ENCODE data around the gene C8A.

C8A gene

DNA sequence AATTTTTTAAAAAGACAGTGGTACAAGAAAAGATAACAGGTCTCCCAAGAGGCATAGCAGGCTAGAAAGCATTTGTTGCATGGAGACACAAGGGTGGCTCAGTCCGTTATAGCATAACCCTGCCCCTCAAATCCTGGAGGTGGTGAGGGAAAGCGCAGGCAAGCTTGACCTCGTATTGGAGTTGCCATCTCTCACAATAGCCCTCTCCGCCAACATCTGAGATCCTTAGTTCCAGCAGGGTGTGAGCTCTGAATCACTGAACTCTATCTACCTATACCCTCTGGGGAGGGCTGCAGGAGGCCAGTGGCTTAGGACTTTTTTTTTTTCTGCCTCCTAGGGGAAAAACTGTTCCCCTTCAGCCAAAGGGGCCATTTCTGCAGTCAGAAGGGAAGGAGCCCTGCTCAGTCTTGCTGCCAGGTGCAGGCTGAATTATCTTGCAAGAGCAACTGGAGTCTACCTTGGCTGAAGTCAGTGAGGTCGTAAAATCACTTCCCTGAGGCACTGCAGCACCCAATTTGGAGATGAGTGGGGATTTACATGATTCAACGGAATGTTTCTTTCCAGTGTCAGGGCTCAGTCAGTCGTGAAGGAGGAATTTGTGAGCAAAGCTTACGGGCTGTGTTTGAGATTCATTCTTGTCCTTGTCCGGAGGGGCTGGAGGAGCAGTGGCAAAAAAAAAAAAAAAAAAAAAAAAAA, 17.2 kb upstream of the C8A start:
- no peak for FAIRE-seq

DNA sequence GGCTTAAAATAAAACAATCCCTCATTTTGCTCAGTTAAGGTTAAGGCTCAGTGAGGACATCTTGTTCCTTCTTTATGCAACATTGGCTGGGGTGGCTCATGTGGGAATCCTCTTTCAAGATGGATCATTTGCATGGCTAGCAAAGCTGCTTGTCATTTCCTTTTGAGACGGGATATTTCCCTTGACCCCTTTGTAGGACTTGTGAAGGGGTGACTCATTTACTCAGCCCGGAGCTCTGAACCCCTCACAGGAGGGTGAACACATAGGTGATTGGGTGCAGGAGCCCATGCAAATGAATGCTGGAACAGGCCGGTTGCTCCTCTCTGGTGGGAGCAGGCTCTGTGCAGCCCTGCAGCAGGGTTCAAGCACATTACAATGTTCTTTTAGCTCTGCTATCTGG, 15.8 kb upstream of the C8A start:
- FAIRE-seq, result no peak

DNA sequence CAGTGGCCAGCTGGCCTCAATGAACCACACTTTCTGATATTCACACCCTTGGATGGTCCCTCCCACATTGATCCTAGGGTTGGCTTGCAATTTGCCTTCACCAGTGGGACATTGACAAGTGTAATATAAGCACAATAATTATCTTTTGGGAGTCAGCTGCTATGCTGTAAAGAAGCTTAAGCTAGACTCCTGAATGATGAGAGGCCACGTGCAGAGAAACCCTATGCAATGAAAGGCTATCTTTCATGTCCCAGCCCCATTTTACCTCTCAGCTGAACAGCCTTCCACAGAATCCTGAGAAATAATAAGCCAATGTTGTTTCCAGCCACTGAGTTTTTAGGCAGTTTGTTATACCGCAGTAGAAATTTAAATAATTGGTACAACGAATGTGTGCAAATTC, 11.1 kb upstream of the C8A start:
- no peak for FAIRE-seq

DNA sequence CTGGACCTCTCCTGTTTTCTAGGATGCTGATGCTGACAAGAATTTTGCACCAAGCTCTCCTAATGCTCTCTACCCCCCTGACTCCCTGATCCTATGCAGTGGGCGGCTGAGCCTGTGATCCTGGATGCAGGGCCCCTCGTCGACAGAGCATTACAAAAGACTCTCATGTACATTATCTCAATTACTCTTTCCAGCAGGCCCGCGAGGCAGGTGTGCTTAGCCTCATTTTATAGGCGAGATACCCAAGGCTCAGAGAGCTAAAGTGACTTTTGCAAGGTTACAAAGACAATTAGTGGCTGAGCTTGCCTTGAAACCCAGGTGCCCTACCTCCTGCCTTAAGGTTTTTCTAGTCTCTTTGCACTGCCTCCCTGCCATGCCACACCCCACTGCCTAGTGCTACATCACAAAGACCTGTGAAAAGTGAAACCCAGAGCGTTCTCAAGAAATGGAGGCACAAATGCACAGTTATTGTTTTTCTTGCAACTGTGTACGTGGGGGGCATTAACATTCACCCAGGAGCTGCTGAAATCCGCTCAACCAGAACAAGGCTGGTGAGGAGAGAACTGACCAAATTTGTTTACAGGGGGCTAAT, 10.0 kb upstream of the C8A start:
- no peak for FAIRE-seq

DNA sequence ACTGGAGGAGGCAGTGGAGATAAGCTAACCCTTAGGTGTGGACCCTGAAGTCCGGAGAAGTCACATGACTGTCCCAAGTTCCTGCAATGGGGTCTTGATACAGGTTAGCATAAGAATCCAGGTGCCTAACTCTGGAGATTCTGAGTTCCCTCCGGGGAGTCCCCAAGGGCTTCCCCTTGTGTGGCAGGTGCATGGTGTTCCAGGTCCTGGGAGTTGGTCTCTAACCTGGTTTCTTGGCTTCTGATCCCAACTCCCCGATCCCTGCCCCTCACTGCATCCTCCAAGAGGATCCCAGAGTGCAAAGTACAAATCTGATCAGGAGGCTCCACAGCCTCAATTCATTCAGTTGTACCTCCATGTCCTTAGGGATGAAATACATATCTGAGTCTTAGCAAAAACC, 9.3 kb upstream of the C8A start:
- FAIRE-seq, result no peak

DNA sequence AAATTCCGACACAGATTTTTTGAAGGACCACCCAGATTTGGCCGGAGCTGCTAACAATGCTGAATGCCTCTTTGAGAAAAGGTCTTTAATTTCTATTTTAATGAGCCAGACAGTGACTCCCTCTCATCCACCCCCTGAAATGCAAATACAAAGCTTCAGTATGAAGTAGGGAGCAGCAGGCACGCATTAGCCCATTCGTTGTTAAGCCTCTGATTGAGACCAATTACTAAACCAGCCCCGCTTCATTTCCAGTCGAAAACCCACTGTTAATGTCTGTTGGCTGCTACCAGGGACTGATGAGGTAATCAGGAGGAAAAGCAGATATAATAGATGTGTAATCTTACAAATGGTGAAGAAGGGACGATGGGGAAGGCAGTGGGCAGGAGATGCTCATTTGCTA, 4.8 kb upstream of the C8A start:
- FAIRE-seq, result no peak

DNA sequence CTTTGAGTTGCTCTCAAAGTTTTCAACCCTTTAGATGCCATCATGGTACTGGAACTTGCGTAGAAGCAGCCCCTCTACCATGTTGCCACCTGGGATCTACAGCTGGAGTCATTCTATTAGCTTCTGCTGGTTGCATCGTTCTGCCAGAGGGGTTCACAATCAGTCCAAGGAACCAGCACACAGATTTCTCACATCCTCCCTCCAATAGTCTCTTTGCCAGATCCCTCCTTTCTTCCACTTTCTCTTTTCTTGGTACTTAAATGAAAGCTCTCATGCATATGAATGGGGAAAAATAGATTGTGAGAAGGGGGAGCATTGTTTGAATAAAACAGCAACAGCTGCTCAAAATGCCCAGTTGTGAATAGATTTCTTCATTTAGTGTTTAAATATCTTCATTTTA, 4.2 kb upstream of the C8A start:
- no peak for FAIRE-seq

DNA sequence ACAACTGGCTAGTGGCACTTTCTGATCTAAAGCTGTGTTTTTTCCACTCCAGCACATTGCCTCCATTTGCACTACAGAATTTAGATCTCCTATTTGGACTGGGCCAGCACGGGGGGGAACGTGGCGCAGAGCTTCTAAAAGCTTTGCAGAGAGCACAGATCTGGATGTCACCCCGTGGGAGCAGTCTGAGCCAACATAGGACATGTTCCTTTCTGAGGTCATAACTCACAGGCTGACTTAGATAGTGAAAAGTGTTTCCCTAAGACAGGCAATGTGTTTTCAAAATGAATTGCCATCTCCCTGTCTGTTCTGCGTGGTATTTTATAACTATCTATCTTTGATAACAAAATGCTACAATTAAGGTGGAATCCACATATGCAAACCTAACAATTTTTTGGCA, 3.7 kb upstream of the C8A start:
- no peak for FAIRE-seq

DNA sequence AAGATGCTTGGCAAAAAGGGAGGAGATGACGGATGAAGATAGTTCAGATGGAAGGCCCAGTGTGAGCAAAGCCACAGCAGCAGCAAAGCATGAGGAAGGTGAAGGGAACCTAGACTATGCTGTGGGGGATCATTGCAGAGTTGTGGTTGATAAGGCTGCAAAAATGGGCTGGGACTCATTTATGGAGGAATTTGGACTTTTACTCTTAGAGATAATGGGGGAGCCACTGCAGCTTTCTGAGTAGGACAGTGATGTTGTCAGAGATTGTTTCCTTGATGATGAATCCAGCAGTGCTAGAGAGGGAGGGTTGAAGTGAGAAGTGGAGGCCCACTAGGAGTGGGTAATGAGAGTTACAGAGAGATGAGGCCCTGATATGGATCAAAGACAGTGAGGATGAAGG, 2.1 kb upstream of the C8A start:
- FAIRE-seq, result no peak

DNA sequence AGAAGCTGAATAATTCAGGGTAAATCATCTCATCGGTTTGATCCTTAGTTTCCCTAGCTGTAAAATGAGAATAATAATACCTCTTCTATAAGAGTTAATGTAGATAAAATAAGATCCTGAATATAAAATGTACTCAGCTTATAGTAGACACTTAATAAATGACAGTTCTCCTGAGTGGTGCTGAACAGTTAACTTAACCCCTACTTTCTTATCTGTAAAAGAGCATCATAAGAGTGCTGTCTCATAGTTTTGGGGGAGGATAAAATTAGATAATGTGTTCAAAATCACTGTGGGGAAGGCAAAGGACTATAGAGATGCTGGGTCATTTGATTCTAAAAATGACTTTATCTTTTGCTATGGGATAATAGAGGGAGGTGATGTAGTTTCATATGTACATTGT, 593 bp downstream of the C8A start:
- no peak for FAIRE-seq

DNA sequence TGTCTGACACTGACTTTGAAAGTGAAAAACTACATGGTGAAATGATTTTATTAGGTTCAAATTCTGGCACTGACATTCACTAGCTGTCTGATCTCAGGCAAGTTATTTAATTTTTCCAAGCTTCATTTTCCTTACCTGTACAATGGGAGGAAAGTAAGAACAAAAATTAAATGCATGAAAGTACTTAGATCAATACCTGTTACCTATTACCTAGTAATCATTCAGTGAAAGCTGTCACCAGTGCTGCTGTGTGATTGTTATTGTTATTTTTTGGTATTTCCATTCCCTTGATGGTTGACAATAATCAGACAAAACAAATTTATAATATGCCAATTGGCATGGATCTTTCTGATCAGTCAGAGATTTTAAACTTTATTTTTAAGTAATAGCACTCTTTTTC, 1.6 kb downstream of the C8A start:
- FAIRE-seq, result no peak

DNA sequence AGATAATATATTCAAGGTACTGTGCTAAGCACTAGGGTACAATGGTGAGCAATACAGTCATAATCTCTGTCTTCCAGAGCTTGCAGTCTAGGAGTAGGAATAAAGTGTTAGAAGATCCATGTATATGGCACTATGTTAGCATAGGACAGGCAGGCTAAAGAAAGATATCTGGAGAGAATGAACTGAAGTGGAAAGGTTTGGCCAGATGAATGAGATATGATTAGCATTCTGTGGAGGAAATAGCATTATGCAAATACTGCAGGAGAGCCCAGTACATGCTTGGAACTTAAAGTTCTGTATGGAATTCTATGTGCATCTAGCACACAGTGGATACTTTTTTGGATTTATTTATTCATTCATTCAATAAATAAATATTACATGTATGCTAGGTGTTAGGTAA, 4.7 kb downstream of the C8A start:
- FAIRE-seq, result no peak

DNA sequence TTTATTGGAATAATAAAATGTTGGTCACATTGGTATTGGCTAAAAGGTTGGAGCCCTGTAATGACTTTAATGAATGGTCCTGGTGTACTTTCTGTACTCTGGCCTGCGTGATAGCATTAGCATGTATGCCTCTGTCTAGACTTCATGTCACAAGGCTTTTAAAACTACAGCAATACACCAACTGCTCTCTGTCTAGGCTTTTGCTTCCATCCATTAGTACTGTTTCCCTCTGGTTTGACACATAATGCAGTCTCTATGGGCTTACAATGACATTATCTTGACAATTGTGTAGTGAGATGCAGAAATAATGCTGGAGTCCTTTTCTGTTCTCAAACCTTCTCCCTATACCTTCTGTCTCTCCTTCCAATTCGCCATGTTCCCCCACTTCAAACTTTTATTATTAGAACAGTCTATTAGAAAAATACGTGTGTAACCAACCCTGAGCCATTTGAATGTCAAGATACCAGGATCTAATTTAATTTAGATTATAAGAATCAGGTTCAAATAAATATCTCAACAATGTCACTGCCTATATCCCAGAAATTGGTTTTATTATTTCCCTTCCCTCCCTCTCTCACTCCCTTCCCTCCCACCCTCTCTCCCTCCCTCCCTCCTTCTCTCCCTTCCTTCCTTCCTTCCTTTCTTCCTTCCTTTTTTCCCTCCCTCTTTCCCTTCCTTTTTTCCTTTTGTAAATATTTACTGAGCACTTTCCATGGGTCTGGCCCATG, 8.8 kb downstream of the C8A start:
- no peak for FAIRE-seq

DNA sequence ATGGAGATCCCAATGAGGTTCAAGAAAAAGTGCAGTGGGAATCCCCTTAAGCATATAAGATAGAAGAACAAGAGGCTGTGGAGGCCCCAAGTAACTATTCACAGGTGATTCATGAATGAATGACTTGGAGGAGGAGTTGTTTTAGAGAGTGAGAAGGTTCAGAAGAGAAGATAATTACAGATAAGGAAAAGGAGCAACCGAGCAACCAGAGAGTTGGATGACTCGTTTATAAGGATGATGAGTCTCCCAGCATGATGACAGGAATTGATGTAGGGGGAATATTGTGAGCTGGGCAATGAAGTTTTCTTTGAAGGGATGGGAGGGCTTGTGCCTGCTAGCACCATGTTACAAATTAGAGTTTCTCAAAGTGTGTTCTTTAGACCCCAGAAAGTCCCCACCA, 9.8 kb downstream of the C8A start:
- no peak for FAIRE-seq

DNA sequence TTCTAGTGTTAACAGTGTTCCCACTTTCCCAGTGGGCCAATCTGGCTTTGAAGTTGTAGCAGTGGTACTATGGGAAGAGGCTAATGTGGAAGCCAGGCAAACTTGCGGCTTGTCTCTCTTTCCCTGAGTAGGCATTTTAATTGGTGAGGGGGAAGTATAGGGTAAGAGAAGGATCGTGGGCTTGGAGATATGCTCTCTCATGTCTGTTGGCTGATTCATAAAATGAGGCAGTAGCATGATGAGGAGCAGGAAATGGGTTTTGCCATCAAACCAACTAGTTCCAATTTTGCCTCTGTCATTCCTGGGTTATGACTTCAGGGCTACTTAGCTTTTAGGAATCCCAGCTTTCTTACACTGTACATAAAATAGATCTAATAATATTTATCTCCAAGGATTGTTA, 12.1 kb downstream of the C8A start:
- no peak for FAIRE-seq

DNA sequence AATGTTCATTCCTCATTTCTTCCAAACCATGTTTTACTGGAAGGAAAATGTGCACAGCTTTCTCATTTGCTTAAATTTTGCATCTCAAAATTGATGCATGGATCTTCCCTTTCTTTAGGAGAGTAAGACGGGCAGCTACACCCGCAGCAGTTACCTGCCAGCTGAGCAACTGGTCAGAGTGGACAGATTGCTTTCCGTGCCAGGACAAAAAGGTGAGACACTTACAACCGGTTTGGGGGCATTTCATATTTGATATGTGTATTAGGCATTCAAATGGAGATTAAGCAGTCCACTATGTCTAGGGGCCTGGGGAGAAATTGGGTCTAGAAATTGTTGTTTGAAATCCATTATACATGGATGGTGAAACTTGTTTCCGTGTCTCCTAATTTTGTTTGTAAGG, 12.9 kb downstream of the C8A start:
- FAIRE-seq, result no peak

DNA sequence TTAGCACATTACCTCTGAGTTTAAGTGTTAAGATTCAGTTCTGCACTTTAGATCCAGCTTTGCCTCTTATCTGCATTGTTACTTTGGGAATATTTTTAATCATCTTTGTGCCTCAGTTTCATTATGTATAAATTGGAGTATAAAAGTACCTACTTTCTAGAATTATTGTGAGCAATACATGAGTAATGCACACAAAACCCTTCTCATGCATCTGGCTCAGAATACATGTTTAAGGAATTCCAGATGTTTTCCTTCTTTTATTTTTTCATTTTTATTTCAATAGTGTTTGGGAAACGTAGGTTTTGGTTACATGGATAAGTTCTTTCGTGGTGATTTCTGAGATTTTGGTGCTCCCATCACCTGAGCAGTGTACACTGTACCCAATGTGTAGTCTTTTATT, 14.2 kb downstream of the C8A start:
- FAIRE-seq, result no peak

DNA sequence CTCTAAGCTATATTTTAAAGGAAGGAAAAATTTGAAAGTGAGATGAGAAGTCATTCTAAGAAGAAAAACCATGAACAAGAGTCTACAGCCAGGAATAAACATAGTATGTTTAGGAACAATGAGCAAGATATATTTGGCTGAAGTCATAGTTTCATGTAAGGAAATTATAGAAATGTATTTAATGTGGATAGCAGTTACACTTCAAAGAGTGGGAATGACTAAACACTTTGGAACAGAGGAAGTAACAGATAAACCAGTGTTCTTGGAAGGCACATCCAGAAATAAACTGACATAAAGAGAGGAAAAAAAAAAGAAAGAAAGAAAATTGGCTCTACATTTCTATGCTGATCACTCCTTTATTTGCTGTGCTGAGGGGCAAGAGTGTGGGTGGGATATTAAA, 18.0 kb downstream of the C8A start:
- no peak for FAIRE-seq

DNA sequence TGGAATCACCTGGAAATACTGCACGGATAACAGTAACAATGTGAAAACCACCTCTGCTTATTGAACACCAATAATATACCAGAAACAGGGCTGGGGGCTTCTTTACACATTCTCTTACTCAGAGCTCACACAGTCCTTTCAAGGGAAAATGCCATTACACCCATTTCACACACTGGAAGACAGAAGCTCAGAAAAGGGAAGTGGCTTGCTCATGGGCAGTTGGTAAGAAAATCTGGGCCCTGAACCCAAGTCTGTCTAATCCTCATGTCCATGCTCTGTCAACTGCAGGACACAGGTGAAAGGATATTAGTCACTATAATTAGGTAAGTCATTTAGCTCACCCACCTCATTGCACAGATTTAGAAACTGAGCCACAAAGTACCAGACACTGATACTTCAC, 18.6 kb downstream of the C8A start:
- no peak for FAIRE-seq

DNA sequence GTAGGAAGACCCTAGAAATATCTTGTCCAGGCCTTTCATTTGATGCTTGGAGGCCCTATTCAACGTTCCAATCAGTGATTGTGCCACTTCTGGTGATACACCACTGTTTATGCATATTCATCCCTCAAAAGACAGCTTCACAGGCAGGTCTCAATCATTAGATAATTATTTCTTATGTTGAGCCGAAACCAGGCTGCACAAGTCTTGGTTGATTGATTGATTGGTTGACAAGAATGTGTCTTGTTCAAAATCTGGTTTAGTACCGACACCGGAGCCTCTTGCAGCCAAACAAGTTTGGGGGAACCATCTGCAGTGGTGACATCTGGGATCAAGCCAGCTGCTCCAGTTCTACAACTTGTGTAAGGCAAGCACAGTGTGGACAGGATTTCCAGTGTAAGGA, 20.1 kb downstream of the C8A start:
- FAIRE-seq, result no peak

DNA sequence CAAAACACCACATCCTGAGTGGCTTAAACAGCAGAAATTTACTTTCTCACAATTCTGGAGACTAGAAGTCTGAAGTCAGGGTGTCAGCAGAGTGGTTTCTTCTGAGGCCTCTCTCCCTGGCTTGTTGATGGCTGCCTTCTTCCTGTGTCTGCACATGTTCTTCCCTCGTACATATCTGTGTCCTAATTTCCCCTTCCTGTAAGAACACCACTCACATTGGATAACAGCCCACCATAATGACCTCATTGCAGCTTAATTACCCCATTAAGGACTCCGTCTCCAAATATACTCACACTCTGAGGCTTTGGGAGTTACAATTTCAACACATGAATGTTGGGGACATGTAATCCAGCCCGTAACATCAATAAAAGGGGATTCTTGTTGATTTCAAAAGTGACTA, 23.4 kb downstream of the C8A start:
- FAIRE-seq, result no peak

DNA sequence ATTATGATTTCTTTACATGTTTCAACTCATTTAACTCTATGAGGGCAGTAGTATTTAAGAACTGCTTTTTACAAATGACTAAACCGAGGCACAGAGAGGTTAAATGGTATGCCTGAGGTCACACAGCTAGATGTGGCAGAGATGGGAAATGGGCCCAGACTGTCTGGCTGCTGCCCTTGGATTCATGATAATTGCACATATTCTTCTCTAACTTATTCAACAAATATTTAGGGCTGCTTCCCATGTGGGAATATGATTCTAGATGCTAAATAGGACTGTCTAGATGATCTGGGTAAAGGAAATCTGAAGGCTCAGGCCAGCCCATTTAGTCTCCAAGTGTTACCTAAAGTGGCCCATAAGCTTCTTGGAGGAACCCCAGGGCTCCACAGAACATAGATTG, 26.2 kb downstream of the C8A start:
- no peak for FAIRE-seq

DNA sequence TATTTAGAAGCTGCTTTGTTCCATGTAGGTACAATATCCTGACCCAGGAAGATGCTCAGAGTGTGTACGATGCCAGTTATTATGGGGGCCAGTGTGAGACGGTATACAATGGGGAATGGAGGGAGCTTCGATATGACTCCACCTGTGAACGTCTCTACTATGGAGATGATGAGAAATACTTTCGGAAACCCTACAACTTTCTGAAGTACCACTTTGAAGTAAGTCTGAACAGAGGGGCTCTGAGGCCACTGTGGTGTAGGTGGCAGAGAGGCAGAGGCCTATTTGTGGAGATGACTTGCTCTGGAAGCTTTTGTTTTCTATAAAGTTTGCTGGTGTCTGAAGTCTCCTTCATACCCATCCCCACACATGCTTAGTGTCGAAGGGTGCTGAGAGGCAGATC, 26.8 kb downstream of the C8A start:
- no peak for FAIRE-seq

DNA sequence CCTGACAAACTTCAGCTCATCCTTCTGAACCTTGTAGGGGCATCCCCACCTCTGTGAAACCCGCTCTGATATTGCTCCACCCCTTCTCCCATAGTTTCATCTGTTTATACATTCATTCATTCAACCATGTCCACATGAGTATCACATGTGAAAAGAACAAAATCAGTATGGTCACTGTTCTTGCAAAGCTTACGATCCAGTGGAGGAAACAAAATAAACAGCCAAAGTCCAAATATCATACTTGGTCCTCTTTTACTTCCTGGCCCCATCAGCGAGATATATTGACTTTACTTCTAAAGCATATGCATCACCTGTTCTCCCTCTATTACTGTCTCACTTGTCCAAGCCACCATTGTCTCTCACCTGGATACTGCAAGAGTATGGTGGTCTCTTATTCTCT, 35.6 kb downstream of the C8A start:
- FAIRE-seq, result no peak

DNA sequence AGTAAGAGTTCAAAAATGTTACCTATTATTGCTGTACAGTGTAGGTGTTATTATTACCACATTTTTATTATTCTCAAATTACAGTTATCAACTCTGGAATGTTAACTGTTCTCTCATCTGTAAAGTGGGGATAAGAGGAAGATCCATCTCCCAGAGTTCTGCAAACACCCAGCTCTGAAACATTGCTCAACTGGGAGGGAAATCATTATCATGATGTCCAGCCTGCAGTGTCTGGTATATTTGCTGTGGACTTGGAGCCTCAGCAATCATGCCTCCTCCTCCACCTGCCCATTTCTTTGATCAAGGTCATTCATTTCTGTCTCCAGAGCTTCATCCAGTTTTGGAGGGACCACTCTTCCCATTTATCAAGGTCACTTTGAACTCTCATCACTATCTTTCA, 39.4 kb downstream of the C8A start:
- FAIRE-seq, result no peak

Data from endometrium (tissue), 2 donors.